ENCODE results near the gene ATXN7. TPM values are rescaled to one million over a fixed set of nuclear protein-coding genes. Genes with fewer than 3 reads are reported as not detected.
A peak's percentile ranks its signal among the peaks of the same experiment; 100 is the strongest.

Gene ATXN7, protein sequence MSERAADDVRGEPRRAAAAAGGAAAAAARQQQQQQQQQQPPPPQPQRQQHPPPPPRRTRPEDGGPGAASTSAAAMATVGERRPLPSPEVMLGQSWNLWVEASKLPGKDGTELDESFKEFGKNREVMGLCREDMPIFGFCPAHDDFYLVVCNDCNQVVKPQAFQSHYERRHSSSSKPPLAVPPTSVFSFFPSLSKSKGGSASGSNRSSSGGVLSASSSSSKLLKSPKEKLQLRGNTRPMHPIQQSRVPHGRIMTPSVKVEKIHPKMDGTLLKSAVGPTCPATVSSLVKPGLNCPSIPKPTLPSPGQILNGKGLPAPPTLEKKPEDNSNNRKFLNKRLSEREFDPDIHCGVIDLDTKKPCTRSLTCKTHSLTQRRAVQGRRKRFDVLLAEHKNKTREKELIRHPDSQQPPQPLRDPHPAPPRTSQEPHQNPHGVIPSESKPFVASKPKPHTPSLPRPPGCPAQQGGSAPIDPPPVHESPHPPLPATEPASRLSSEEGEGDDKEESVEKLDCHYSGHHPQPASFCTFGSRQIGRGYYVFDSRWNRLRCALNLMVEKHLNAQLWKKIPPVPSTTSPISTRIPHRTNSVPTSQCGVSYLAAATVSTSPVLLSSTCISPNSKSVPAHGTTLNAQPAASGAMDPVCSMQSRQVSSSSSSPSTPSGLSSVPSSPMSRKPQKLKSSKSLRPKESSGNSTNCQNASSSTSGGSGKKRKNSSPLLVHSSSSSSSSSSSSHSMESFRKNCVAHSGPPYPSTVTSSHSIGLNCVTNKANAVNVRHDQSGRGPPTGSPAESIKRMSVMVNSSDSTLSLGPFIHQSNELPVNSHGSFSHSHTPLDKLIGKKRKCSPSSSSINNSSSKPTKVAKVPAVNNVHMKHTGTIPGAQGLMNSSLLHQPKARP
- total RNA-seq = 43.2 TPM

GRCh38 chr3:63863150-63864007, at the start of gene ATXN7, which contains the start of gene THOC7:
Gene ATXN7 (plus strand): TSS chr3:63863867. CDS start chr3:63912599, 48,732 bp downstream.
Gene THOC7 (minus strand): TSS chr3:63863805. CDS start chr3:63863790, 15 bp downstream.
- no peaks in the 10 kb centered on the region for H3K36me3 ChIP-seq
- intact Hi-C loops (cut with DNase I) = no loop called here
- H3K4me3 ChIP-seq = peak within 1 kb of the TSS; percentile 85 to 95
- peak within 1 kb of the TSS; percentile 87 for H3K27ac ChIP-seq
- peaks cover 40% of the 10 kb centered on the region for H3K4me1 ChIP-seq
- H3K9me3 ChIP-seq = no peaks in the 10 kb centered on the region
- no peaks in the 10 kb centered on the region for H3K27me3 ChIP-seq
- TF ChIP-seq POLR2A (IDR thresholded peaks at IDR 0.05) (no peak), POLR2AphosphoS5 (IDR thresholded peaks at IDR 0.05; ENCODE audit: insufficient read depth in 1 of 2, low read depth in 1 of 2) (peak in 1 of 2 donors; percentile 25), CTCF (IDR thresholded peaks at IDR 0.05) (no peak)
- no peak for DNase-seq (ENCODE audit: extremely low spot score in 2 of 2)

DNA sequence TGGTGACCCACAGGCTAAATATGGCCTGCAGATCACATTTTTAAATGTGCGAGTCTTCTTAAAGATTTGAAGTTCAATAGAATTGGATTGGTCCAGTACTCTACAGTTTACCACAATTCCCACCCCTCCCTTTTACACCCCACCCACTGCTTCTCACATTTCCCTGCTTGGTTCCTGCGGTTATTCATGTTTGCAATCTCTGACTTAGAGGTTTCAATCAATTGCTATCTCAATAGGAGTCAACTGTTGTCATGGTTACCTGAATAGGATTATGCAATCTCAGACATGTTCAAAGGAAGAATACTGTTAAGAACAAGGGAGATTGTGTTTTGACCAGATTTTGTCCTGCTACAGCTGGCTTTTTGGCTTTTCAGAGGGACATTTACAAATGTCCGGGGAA, 49.4 kb upstream of the ATXN7 start:
- Histone ChIP-seq H3K36me3 (no peaks in the 10 kb centered on the region), H3K4me3 (no peak overlapping the region), H3K9me3 (no peaks in the 10 kb centered on the region), H3K27ac (no peak overlapping the region), H3K4me1 (no peaks in the 10 kb centered on the region), H3K27me3 (no peaks in the 10 kb centered on the region)
- TF ChIP-seq CTCF (IDR thresholded peaks at IDR 0.05) (no peak), POLR2A (IDR thresholded peaks at IDR 0.05) (no peak), POLR2AphosphoS5 (IDR thresholded peaks at IDR 0.05; ENCODE audit: insufficient read depth in 1 of 2, low read depth in 1 of 2) (no peak)
- intact Hi-C loops (cut with DNase I) = no loop called here
- no peak for DNase-seq (ENCODE audit: extremely low spot score in 2 of 2)

GRCh38 chr3:63817225-63817624, 46.4 kb upstream of the ATXN7 start:
- intact Hi-C loops (cut with DNase I) = loop anchor here (2.0 kb wide), 1 partner anchor 466 kb away; no protein-coding TSS in a partner anchor
- no peaks in the 10 kb centered on the region for H3K4me1 ChIP-seq
- no peaks in the 10 kb centered on the region for H3K36me3 ChIP-seq
- H3K27ac ChIP-seq = no peak overlapping the region
- H3K27me3 ChIP-seq = no peaks in the 10 kb centered on the region
- no peak overlapping the region for H3K4me3 ChIP-seq
- TF ChIP-seq POLR2AphosphoS5 (IDR thresholded peaks at IDR 0.05; ENCODE audit: insufficient read depth in 1 of 2, low read depth in 1 of 2) (no peak), CTCF (IDR thresholded peaks at IDR 0.05) (no peak), POLR2A (IDR thresholded peaks at IDR 0.05) (no peak)
- no peaks in the 10 kb centered on the region for H3K9me3 ChIP-seq
- no peak for DNase-seq (ENCODE audit: extremely low spot score in 2 of 2)

- Histone ChIP-seq H3K9me3 (no peaks in the 10 kb centered on the region), H3K4me3 (no peak overlapping the region), H3K27ac (no peak overlapping the region), H3K4me1 (no peaks in the 10 kb centered on the region), H3K27me3 (no peaks in the 10 kb centered on the region), H3K36me3 (no peaks in the 10 kb centered on the region)
- no peak for TF ChIP-seq POLR2AphosphoS5 (IDR thresholded peaks at IDR 0.05; ENCODE audit: insufficient read depth in 1 of 2, low read depth in 1 of 2)
- peak; percentile 74 to 85 (median 76) for TF ChIP-seq CTCF (IDR thresholded peaks at IDR 0.05)
- no peak for DNase-seq (ENCODE audit: extremely low spot score in 2 of 2)
- intact Hi-C loops (cut with DNase I) = no loop called here
These were observed 45.2 kb upstream of the ATXN7 start for GRCh38 chr3:63818282-63819150.
